D721Med (cell line): ENCODE measurements around the gene RNF225.

Experiments
- DNase-seq: peaks from one replicate; pipeline ENCODE4 v3.0.0; 2011; ENCODE audit warnings: low spot score; ENCODE audit not compliant: insufficient read length
- FAIRE-seq: peaks from 2 replicates; lab custom pipeline; 2011; peaks lifted over from hg19 to GRCh38; lab: Jason Lieb, UNC
- CTCF ChIP-seq: IDR thresholded peaks from 2 replicates; pipeline ENCODE4 v1.5.1; 2012; ENCODE audit warnings: mild to moderate bottlenecking, control low read depth; ENCODE audit not compliant: insufficient read depth; ENCODE audit errors: missing control alignments

RNF225 gene

GRCh38 chr19:58355908-58356765, 39.3 kb upstream of the RNF225 start:
- no peak for DNase-seq
- no peak for TF ChIP-seq CTCF
- no peak for FAIRE-seq

- DNase-seq: no peak
Observed at GRCh38 chr19:58356766-58357480, 38.5 kb upstream of the RNF225 start.

GRCh38 chr19:58357481-58358145, 37.8 kb upstream of the RNF225 start:
- DNase-seq (no peak), FAIRE-seq (no peak)
- TF ChIP-seq CTCF: no peak

More at GRCh38 chr19:58356766-58357480, 38.5 kb upstream of the RNF225 start:
- no peak for TF ChIP-seq CTCF
- no peak for FAIRE-seq

- no peak for TF ChIP-seq CTCF
- FAIRE-seq: no peak
- peak; percentile 50 for DNase-seq
Observed at GRCh38 chr19:58361900-58362271, 33.6 kb upstream of the RNF225 start.

- TF ChIP-seq CTCF: no peak
- peak; percentile 81 for DNase-seq
- no peak for FAIRE-seq
Observed at GRCh38 chr19:58362272-58362994, 33.0 kb upstream of the RNF225 start, which contains the start of gene ZNF497. TSS of gene ZNF497 (minus strand) at chr19:58362751. CDS start at chr19:58357635, 5,116 bp downstream.

DNA sequence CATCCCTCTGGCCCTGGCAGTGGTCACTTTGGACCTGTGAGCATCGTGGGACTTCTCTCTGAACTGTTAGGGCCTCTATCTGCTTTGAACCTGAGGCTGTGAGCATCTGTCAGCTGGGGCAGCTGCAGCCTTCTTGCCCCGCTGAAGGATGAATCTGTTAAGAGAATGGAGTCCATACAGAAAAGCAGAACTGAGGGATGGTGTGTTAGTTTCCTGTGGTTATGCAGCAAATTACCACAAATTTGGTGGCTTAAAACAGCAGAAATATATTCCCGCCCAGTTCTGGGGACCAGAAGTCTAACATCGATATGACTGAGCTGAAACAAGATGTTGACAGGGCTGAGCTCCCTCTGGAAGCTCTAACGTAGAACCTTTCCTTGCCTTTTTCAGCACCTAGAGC, 31.3 kb upstream of the RNF225 start:
- no peak for DNase-seq
- TF ChIP-seq CTCF: no peak
- FAIRE-seq: no peak
